Right ventricle myocardium superior (tissue), 1 donor: ENCODE measurements around the gene PMM2. TPM values are rescaled to one million over a fixed set of nuclear protein-coding genes. Genes with fewer than 3 reads are reported as not detected.
A peak's percentile ranks its signal among the peaks of the same experiment; 100 is the strongest.
"Not testable (repeated sequence)": the region's sequence is repeated elsewhere in the genome, so short reads cannot be mapped to it uniquely, and the experiment has no call there.

Experiments used
- ATAC-seq: fragments of 200-7000 bp; cut with Tn5 transposase; one replicate; pipeline ENCODE4 v1.9.1; 2020; ENCODE audit warnings: mild to moderate bottlenecking; ENCODE audit not compliant: poor library complexity
- DNase-seq: peaks from one replicate; pipeline ENCODE4 v3.0.0-alpha.2; 2020
- intact Hi-C: fragments of 100-400 bp; cut with DNase I; formaldehyde crosslinking; loops from one replicate; pipeline ENCODE4 v1.11.2; 2022
- total RNA-seq: library from RNA; stranded (reverse); fragmentation: NEBNext Ultra II Directional; extraction: Animal tissue kit (Norgen Biotek cat#: 25700); gene quantifications from one replicate; pipeline ENCODE4 v1.2.1, GENCODE V29; 2021
- donor health status: DM: no; HTN: yes; CAD: no; lungs with severe emphysema.

PMM2 gene
- total RNA-seq, 1 donor from 2014 or later: 14.9 TPM

GRCh38 chr16:8859913-8860881 is 62.6 kb downstream of the PMM2 start:
- intact Hi-C loops: no loop called here
- DNase-seq (peak; percentile 67), ATAC-seq (peak; percentile 51)

- intact Hi-C loops: no loop called here
- peak; percentile 78 for DNase-seq
Observed at GRCh38 chr16:8861563-8862308, 64.1 kb downstream of the PMM2 start.

GRCh38 chr16:8862309-8863130 is 64.9 kb downstream of the PMM2 start:
- ATAC-seq (no peak), DNase-seq (peak; percentile 25)
- intact Hi-C loops: no loop called here

More at GRCh38 chr16:8861563-8862308, 64.1 kb downstream of the PMM2 start:
- ATAC-seq: peak; percentile 55

- DNase-seq (peak; percentile 75), ATAC-seq (peak; percentile 26)
- intact Hi-C loops: no loop called here
Observed at GRCh38 chr16:8863594-8864424, 66.2 kb downstream of the PMM2 start.

GRCh38 chr16:8864480-8865110 is 67.0 kb downstream of the PMM2 start:
- peak; percentile 48 for DNase-seq
- ATAC-seq: no peak
- intact Hi-C loops: no loop called here

GRCh38 chr16:8865145-8865882 is 67.7 kb downstream of the PMM2 start:
- DNase-seq: no peak
- no peak for ATAC-seq
- intact Hi-C loops: no loop called here

GRCh38 chr16:8866118-8866883 is 68.7 kb downstream of the PMM2 start:
- intact Hi-C loops: no loop called here
- DNase-seq: peak; percentile 76
- peak; percentile 9 for ATAC-seq

- DNase-seq (no peak), ATAC-seq (no peak)
- intact Hi-C loops: no loop called here
Observed at GRCh38 chr16:8866884-8867215, 69.2 kb downstream of the PMM2 start.

- intact Hi-C loops: no loop called here
- ATAC-seq (no peak), DNase-seq (peak; percentile 72)
Observed at GRCh38 chr16:8867216-8867931, 69.7 kb downstream of the PMM2 start.

GRCh38 chr16:8867932-8868415 is 70.3 kb downstream of the PMM2 start:
- intact Hi-C loops: no loop called here
- no peak for DNase-seq
- ATAC-seq: no peak

GRCh38 chr16:8868416-8869211 is 71.0 kb downstream of the PMM2 start, which contains the start of gene CARHSP1:
Gene CARHSP1, minus strand, starts transcription at chr16:8869006. Its CDS starts 9,678 bp downstream, at chr16:8859328.
- peak; percentile 93 for ATAC-seq

GRCh38 chr16:8869212-8869987 is 71.8 kb downstream of the PMM2 start:
- intact Hi-C loops: no loop called here
- DNase-seq (no peak), ATAC-seq (no peak)

More at GRCh38 chr16:8868416-8869211, 71.0 kb downstream of the PMM2 start, which contains the start of gene CARHSP1:
- peak; percentile 91 for DNase-seq
- intact Hi-C loops: no loop called here

- DNase-seq, intact Hi-C loops, ATAC-seq: not testable (repeated sequence)
Observed at GRCh38 chr16:8869988-8870241, 72.3 kb downstream of the PMM2 start.

GRCh38 chr16:8872071-8872470 is 74.4 kb downstream of the PMM2 start:
- DNase-seq: no peak
- ATAC-seq: no peak
- intact Hi-C loops: no loop called here
